Smooth muscle cell of the brain vasculature (primary cell): Measurements from ENCODE around the gene ANAPC2.

Experiments used
- DNase-seq: peaks from one replicate; pipeline ENCODE4 v3.0.0-alpha.2; 2012; ENCODE audit warnings: low read depth, low spot score

ANAPC2 gene

GRCh38 chr9:137176302-137177182 lies 11.8 kb downstream of the ANAPC2 start:
- no peak for DNase-seq

GRCh38 chr9:137175345-137175961 lies 12.9 kb downstream of the ANAPC2 start:
- no peak for DNase-seq

GRCh38 chr9:137174722-137175293 lies 13.6 kb downstream of the ANAPC2 start:
- DNase-seq = no peak

GRCh38 chr9:137173796-137174664 lies 14.3 kb downstream of the ANAPC2 start:
- no peak for DNase-seq

GRCh38 chr9:137172901-137173795 lies 15.2 kb downstream of the ANAPC2 start:
- DNase-seq = no peak

- DNase-seq = no peak
Observed at GRCh38 chr9:137171149-137171900, 17.0 kb downstream of the ANAPC2 start.

GRCh38 chr9:137170486-137171148 lies 17.7 kb downstream of the ANAPC2 start:
- no peak for DNase-seq

- DNase-seq = no peak
Observed at GRCh38 chr9:137169896-137170358, 18.4 kb downstream of the ANAPC2 start, which contains the start of gene LRRC26. LRRC26 (minus strand) TSS chr9:137170051; CDS start chr9:137169943, 108 bp downstream.

- no peak for DNase-seq
Observed at GRCh38 chr9:137168904-137169856, 19.2 kb downstream of the ANAPC2 start.

GRCh38 chr9:137168573-137168903 lies 19.8 kb downstream of the ANAPC2 start:
- DNase-seq = no peak

- DNase-seq = no peak
Observed at GRCh38 chr9:137167747-137168572, 20.4 kb downstream of the ANAPC2 start.

- DNase-seq = no peak
Observed at GRCh38 chr9:137167277-137167746, 21.0 kb downstream of the ANAPC2 start.

GRCh38 chr9:137166380-137167229 lies 21.8 kb downstream of the ANAPC2 start:
- DNase-seq = no peak

GRCh38 chr9:137165250-137165836 lies 23.0 kb downstream of the ANAPC2 start:
- no peak for DNase-seq

- DNase-seq = no peak
Observed at GRCh38 chr9:137164370-137165249, 23.8 kb downstream of the ANAPC2 start.
